VCaP (cell line): Measurements from ENCODE around the gene CT55.

Experiments
- H3K27ac ChIP-seq: fragments of 450-650 bp; 2 replicates; pipeline ENCODE4 v1.5.1; 2017
- CTCF ChIP-seq: fragments of 450-650 bp; conservative IDR thresholded peaks from 2 replicates; pipeline ENCODE4 v1.5.1; 2017; ENCODE audit warnings: mild to moderate bottlenecking, moderate library complexity

CT55 gene

GRCh38 chrX:135112743-135113142 lies 58.5 kb downstream of the CT55 start:
- TF ChIP-seq CTCF: no peak
- no peak overlapping the region for H3K27ac ChIP-seq

GRCh38 chrX:135112096-135112729 lies 59.0 kb downstream of the CT55 start:
- no peak overlapping the region for H3K27ac ChIP-seq
- TF ChIP-seq CTCF: peak; percentile 82

GRCh38 chrX:135109554-135109953 lies 61.6 kb downstream of the CT55 start:
- no peak overlapping the region for H3K27ac ChIP-seq
- TF ChIP-seq CTCF: no peak
